ENCODE measurements around the gene CNTN4. TPM values are rescaled to one million over a fixed set of nuclear protein-coding genes. Genes with fewer than 3 reads are reported as not detected.

The CNTN4 gene
- total and polyA plus RNA-seq, 9 donors = 0.35 to 16.7 (median 3.0) TPM

GRCh38 chr3:2356298-2356950 is 257.8 kb downstream of the CNTN4 start:
- TF ChIP-seq POLR2A (IDR thresholded peaks at IDR 0.05) (no peak), EP300 (IDR thresholded peaks at IDR 0.05) (no peak)
- TF ChIP-seq, protein P1, sequence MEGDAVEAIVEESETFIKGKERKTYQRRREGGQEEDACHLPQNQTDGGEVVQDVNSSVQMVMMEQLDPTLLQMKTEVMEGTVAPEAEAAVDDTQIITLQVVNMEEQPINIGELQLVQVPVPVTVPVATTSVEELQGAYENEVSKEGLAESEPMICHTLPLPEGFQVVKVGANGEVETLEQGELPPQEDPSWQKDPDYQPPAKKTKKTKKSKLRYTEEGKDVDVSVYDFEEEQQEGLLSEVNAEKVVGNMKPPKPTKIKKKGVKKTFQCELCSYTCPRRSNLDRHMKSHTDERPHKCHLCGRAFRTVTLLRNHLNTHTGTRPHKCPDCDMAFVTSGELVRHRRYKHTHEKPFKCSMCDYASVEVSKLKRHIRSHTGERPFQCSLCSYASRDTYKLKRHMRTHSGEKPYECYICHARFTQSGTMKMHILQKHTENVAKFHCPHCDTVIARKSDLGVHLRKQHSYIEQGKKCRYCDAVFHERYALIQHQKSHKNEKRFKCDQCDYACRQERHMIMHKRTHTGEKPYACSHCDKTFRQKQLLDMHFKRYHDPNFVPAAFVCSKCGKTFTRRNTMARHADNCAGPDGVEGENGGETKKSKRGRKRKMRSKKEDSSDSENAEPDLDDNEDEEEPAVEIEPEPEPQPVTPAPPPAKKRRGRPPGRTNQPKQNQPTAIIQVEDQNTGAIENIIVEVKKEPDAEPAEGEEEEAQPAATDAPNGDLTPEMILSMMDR (IDR thresholded peaks at IDR 0.05) = no peak
- DNase-seq = no peak
- H3K9me3 ChIP-seq = no peaks in the 10 kb centered on the region
- H3K4me3 ChIP-seq = no peak overlapping the region
- WGBS, 3 donors = 70 to 84% (median 79%) methylated on average over 3 of the region's 3 CpGs
- no peaks in the 10 kb centered on the region for H3K27me3 ChIP-seq
- H3K36me3 ChIP-seq = no peaks in the 10 kb centered on the region
- no peak overlapping the region for H3K27ac ChIP-seq
- no peaks in the 10 kb centered on the region for H3K4me1 ChIP-seq (ENCODE audit: insufficient read depth)
- intact Hi-C loops (cut with DNase I) = no loop called here

DNA sequence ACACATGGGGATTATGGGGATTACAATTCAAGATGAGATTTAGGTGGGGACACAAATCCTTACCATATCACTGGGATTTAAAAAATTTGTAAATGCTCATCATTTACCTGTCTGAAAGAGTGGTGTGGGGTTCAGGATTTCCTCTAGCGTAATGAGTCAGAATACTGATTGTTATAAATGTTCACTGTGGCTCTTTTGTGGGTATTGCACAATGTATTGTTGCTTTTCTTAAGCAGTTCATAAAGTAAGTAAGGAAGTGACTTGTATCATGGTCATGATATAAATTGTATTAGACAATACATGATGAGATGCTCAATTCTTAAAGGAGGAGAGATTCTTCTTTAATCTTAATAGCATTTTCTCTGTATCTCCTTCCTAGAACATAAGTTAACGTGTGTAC is 262.1 kb downstream of the CNTN4 start:
- Histone ChIP-seq H3K4me1 (ENCODE audit: insufficient read depth) (no peaks in the 10 kb centered on the region), H3K36me3 (no peaks in the 10 kb centered on the region), H3K27me3 (no peaks in the 10 kb centered on the region), H3K27ac (no peak overlapping the region), H3K4me3 (no peak overlapping the region), H3K9me3 (no peaks in the 10 kb centered on the region)
- no peak for DNase-seq
- TF ChIP-seq EP300 (IDR thresholded peaks at IDR 0.05) (no peak), POLR2A (IDR thresholded peaks at IDR 0.05) (no peak)
- TF ChIP-seq, protein P1 (IDR thresholded peaks at IDR 0.05) = no peak
- 91 to 92% (median 91%) methylated on average over 2 of the region's 2 CpGs for WGBS, 3 donors
- intact Hi-C loops (cut with DNase I) = no loop called here

- intact Hi-C loops (cut with DNase I) = no loop called here
- H3K27me3 ChIP-seq = no peaks in the 10 kb centered on the region
- H3K27ac ChIP-seq = no peak overlapping the region
- no peak for DNase-seq
- H3K4me1 ChIP-seq (ENCODE audit: insufficient read depth) = no peaks in the 10 kb centered on the region
- no peaks in the 10 kb centered on the region for H3K36me3 ChIP-seq
- TF ChIP-seq, protein P1 (IDR thresholded peaks at IDR 0.05) = no peak
- TF ChIP-seq POLR2A (IDR thresholded peaks at IDR 0.05) = no peak
- no peak for TF ChIP-seq EP300 (IDR thresholded peaks at IDR 0.05)
- no peak overlapping the region for H3K4me3 ChIP-seq
- WGBS, 3 donors = 92 to 97% (median 94%) methylated on average over 6 of the region's 6 CpGs
- H3K9me3 ChIP-seq = no peaks in the 10 kb centered on the region
Observed at GRCh38 chr3:2362122-2362521, 263.5 kb downstream of the CNTN4 start.

- Histone ChIP-seq H3K4me3 (no peak overlapping the region), H3K4me1 (ENCODE audit: insufficient read depth) (no peaks in the 10 kb centered on the region), H3K9me3 (no peaks in the 10 kb centered on the region), H3K36me3 (no peaks in the 10 kb centered on the region), H3K27ac (no peak overlapping the region), H3K27me3 (no peaks in the 10 kb centered on the region)
- no peak for DNase-seq
- TF ChIP-seq, protein P1 (IDR thresholded peaks at IDR 0.05) = no peak
- TF ChIP-seq POLR2A (IDR thresholded peaks at IDR 0.05) (no peak), EP300 (IDR thresholded peaks at IDR 0.05) (no peak)
- intact Hi-C loops (cut with DNase I) = no loop called here
- WGBS, 3 donors = 65 to 71% (median 69%) methylated on average over 2 of the region's 2 CpGs
Observed at GRCh38 chr3:2363854-2364253, 265.2 kb downstream of the CNTN4 start.

Data from ovary (tissue), 9 donors.